ENCODE results near the gene ALPK1.

ALPK1 gene

DNA sequence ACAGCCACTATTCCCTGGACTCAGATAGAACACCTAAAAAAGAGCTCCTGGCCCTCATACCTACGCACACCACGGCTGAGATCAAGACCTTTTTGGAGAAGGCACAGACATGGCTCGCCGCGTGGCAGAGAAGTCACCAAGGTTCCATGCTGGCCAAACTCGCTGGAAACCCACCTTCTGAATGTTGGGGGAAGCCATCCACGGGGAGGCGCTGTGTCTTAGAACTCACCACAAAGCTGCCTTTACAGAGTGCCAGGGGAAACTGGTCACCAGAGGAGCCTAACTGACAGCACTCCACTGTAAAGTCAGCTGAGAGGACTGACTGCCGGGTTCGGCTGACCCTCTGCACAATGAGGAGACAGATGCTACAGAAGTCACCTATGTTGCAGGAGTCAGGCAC lies 120.9 kb downstream of the ALPK1 start:
- no peak for ATAC-seq
- TF ChIP-seq TOX (CRISPR knock-in tag; IDR thresholded peaks at IDR 0.05; ENCODE audit: borderline replicate concordance) (no peak), ZNF8 (CRISPR knock-in tag; IDR thresholded peaks at IDR 0.05) (no peak), ESRRG (CRISPR knock-in tag; IDR thresholded peaks at IDR 0.05) (no peak), ARNTL (CRISPR knock-in tag; IDR thresholded peaks at IDR 0.05; ENCODE audit: borderline replicate concordance, low read depth) (no peak), ZC3H10 (CRISPR knock-in tag; IDR thresholded peaks at IDR 0.05) (no peak), ISL1 (CRISPR knock-in tag; IDR thresholded peaks at IDR 0.05) (no peak), BACH2 (CRISPR knock-in tag; IDR thresholded peaks at IDR 0.05; ENCODE audit: borderline replicate concordance) (no peak)
- TF ChIP-seq, protein P1, sequence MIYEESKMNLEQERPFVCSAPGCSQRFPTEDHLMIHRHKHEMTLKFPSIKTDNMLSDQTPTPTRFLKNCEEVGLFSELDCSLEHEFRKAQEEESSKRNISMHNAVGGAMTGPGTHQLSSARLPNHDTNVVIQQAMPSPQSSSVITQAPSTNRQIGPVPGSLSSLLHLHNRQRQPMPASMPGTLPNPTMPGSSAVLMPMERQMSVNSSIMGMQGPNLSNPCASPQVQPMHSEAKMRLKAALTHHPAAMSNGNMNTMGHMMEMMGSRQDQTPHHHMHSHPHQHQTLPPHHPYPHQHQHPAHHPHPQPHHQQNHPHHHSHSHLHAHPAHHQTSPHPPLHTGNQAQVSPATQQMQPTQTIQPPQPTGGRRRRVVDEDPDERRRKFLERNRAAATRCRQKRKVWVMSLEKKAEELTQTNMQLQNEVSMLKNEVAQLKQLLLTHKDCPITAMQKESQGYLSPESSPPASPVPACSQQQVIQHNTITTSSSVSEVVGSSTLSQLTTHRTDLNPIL (CRISPR knock-in tag; IDR thresholded peaks at IDR 0.05; ENCODE audit: low read depth) = no peak
- TF ChIP-seq, protein P2, sequence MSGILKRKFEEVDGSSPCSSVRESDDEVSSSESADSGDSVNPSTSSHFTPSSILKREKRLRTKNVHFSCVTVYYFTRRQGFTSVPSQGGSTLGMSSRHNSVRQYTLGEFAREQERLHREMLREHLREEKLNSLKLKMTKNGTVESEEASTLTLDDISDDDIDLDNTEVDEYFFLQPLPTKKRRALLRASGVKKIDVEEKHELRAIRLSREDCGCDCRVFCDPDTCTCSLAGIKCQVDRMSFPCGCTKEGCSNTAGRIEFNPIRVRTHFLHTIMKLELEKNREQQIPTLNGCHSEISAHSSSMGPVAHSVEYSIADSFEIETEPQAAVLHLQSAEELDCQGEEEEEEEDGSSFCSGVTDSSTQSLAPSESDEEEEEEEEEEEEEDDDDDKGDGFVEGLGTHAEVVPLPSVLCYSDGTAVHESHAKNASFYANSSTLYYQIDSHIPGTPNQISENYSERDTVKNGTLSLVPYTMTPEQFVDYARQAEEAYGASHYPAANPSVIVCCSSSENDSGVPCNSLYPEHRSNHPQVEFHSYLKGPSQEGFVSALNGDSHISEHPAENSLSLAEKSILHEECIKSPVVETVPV (CRISPR knock-in tag; IDR thresholded peaks at IDR 0.05) = no peak
- TF ChIP-seq, protein P3, sequence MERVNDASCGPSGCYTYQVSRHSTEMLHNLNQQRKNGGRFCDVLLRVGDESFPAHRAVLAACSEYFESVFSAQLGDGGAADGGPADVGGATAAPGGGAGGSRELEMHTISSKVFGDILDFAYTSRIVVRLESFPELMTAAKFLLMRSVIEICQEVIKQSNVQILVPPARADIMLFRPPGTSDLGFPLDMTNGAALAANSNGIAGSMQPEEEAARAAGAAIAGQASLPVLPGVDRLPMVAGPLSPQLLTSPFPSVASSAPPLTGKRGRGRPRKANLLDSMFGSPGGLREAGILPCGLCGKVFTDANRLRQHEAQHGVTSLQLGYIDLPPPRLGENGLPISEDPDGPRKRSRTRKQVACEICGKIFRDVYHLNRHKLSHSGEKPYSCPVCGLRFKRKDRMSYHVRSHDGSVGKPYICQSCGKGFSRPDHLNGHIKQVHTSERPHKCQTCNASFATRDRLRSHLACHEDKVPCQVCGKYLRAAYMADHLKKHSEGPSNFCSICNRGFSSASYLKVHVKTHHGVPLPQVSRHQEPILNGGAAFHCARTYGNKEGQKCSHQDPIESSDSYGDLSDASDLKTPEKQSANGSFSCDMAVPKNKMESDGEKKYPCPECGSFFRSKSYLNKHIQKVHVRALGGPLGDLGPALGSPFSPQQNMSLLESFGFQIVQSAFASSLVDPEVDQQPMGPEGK (CRISPR knock-in tag; IDR thresholded peaks at IDR 0.05; ENCODE audit: borderline replicate concordance) = no peak

DNA sequence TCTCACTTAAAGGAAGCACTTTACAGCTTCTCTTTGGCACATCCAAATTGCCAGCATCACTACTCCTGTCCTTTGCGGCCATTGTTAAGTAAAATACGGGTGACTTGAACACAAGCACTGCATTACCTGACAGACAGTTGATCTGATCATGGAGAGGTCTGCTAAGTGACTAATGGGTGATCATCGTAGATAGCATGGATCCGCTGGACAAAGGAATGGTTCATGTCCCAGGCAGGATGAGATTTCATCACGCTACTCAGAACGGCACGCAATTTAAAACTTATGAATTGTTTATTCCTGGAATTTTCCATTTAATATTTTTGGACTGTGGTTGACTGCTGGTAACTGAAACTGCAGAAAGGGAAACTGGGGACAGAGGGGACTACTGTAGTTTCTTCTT lies 124.7 kb downstream of the ALPK1 start:
- ATAC-seq = no peak
- TF ChIP-seq BACH2 (CRISPR knock-in tag; IDR thresholded peaks at IDR 0.05; ENCODE audit: borderline replicate concordance) = no peak
- no peak for TF ChIP-seq ZNF565 (CRISPR knock-in tag; conservative IDR thresholded peaks at IDR 0.05; ENCODE audit: low read depth)
- no peak for TF ChIP-seq SNAI2 (CRISPR knock-in tag; IDR thresholded peaks at IDR 0.05)
- TF ChIP-seq OSR1 (CRISPR knock-in tag; IDR thresholded peaks at IDR 0.05) = no peak
- no peak for TF ChIP-seq TOX (CRISPR knock-in tag; IDR thresholded peaks at IDR 0.05; ENCODE audit: borderline replicate concordance)
- TF ChIP-seq RARB (CRISPR knock-in tag; IDR thresholded peaks at IDR 0.05) = no peak

DNA sequence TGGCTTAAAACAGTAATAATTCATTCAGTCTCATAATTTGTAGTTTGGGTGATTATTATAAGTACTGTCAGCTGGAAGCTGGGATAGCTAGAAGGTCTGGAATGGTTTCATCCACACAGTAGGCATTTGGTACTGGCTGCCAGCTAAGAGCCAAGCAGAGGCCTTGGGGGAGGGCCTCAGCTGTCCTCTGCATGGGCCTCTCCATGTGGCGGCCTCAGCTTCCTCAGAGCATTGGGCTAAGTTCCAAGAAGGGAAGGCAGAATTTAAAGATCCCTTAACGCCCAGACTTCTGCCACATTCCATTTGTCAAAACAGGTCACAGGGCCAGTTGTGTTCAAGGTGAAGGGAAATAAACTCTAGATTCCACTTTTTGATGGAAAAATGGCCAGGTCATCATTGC lies 125.5 kb downstream of the ALPK1 start:
- no peak for ATAC-seq
- TF ChIP-seq ZNF565 (CRISPR knock-in tag; conservative IDR thresholded peaks at IDR 0.05; ENCODE audit: low read depth) = no peak
- TF ChIP-seq OSR1 (CRISPR knock-in tag; IDR thresholded peaks at IDR 0.05) = no peak
- TF ChIP-seq ZC3H10 (CRISPR knock-in tag; IDR thresholded peaks at IDR 0.05) = no peak
- TF ChIP-seq ZNF8 (CRISPR knock-in tag; IDR thresholded peaks at IDR 0.05) = no peak
- TF ChIP-seq, protein P2 (CRISPR knock-in tag; IDR thresholded peaks at IDR 0.05) = no peak
- no peak for TF ChIP-seq ARNTL (CRISPR knock-in tag; IDR thresholded peaks at IDR 0.05; ENCODE audit: borderline replicate concordance, low read depth)
- TF ChIP-seq, protein P4, sequence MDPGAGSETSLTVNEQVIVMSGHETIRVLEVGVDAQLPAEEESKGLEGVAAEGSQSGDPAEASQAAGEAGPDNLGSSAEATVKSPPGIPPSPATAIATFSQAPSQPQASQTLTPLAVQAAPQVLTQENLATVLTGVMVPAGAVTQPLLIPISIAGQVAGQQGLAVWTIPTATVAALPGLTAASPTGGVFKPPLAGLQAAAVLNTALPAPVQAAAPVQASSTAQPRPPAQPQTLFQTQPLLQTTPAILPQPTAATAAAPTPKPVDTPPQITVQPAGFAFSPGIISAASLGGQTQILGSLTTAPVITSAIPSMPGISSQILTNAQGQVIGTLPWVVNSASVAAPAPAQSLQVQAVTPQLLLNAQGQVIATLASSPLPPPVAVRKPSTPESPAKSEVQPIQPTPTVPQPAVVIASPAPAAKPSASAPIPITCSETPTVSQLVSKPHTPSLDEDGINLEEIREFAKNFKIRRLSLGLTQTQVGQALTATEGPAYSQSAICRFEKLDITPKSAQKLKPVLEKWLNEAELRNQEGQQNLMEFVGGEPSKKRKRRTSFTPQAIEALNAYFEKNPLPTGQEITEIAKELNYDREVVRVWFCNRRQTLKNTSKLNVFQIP (CRISPR knock-in tag; IDR thresholded peaks at IDR 0.05; ENCODE audit: borderline replicate concordance, low read depth) = no peak
- no peak for TF ChIP-seq GLIS3 (CRISPR knock-in tag; IDR thresholded peaks at IDR 0.05)
- TF ChIP-seq, protein P1 (CRISPR knock-in tag; IDR thresholded peaks at IDR 0.05; ENCODE audit: low read depth) = no peak
- no peak for TF ChIP-seq ESRRG (CRISPR knock-in tag; IDR thresholded peaks at IDR 0.05)
- no peak for TF ChIP-seq SNAI2 (CRISPR knock-in tag; IDR thresholded peaks at IDR 0.05)
- TF ChIP-seq, protein P5, sequence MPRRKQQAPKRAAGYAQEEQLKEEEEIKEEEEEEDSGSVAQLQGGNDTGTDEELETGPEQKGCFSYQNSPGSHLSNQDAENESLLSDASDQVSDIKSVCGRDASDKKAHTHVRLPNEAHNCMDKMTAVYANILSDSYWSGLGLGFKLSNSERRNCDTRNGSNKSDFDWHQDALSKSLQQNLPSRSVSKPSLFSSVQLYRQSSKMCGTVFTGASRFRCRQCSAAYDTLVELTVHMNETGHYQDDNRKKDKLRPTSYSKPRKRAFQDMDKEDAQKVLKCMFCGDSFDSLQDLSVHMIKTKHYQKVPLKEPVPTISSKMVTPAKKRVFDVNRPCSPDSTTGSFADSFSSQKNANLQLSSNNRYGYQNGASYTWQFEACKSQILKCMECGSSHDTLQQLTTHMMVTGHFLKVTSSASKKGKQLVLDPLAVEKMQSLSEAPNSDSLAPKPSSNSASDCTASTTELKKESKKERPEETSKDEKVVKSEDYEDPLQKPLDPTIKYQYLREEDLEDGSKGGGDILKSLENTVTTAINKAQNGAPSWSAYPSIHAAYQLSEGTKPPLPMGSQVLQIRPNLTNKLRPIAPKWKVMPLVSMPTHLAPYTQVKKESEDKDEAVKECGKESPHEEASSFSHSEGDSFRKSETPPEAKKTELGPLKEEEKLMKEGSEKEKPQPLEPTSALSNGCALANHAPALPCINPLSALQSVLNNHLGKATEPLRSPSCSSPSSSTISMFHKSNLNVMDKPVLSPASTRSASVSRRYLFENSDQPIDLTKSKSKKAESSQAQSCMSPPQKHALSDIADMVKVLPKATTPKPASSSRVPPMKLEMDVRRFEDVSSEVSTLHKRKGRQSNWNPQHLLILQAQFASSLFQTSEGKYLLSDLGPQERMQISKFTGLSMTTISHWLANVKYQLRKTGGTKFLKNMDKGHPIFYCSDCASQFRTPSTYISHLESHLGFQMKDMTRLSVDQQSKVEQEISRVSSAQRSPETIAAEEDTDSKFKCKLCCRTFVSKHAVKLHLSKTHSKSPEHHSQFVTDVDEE (CRISPR knock-in tag; IDR thresholded peaks at IDR 0.05) = no peak
- TF ChIP-seq, protein P3 (CRISPR knock-in tag; IDR thresholded peaks at IDR 0.05; ENCODE audit: borderline replicate concordance) = no peak
- no peak for TF ChIP-seq ZFP3 (CRISPR knock-in tag; IDR thresholded peaks at IDR 0.05)
- TF ChIP-seq ZNF70 (CRISPR knock-in tag; IDR thresholded peaks at IDR 0.05) = no peak
